SU-DHL-6 (cell line): ENCODE results near the gene CDH22.

ENCODE experiments used
- EZH2phosphoT487 ChIP-seq: fragments of 200-600 bp; sonication (generic), shearing (Covaris generic); conservative IDR thresholded peaks from 2 replicates; pipeline ENCODE4 v1.6.1; 2018; ENCODE audit warnings: mild to moderate bottlenecking, antibody characterized with exemption, low read length, moderate library complexity, mixed read lengths
- TF ChIP-seq, protein P1 (sequence below): fragments of 200-600 bp; sonication (generic); IDR thresholded peaks from one replicate; pipeline ENCODE4 v1.5.1; 2017; ENCODE audit warnings: antibody characterized with exemption, mild to moderate bottlenecking, low read length, moderate library complexity; ENCODE audit not compliant: insufficient read depth, poor library complexity, severe bottlenecking

DNA sequence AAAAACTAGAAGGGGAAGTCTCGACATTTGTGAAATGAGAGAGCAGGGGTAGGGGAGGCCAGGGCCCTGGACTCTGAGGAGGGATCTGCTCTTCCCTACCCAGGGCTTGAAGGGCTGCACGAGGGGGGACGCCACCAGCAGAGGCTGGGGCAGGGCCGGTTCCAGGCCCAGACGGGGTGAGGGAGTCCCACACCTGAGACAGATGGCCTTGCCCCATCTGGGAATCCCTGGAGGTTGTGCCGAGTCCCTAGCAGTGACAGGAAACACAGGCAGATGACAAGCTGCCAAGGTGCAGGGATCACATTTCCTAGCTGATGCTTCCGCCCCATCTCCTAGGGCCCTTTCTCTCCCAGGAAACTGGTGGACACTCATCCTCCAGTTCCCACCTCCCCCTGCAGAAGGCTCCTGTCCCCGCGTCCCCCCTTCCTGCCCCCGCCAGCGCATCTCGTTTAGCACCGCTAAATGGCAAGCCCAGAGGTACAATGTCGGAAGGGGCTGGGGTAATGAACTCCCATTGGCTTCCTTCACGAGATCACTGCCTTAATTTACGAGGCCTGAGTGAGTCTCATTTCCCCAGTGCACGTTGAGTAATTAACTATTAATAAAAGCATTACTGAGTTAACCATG is 35.2 kb upstream of the CDH22 start:
- TF ChIP-seq, protein P1, sequence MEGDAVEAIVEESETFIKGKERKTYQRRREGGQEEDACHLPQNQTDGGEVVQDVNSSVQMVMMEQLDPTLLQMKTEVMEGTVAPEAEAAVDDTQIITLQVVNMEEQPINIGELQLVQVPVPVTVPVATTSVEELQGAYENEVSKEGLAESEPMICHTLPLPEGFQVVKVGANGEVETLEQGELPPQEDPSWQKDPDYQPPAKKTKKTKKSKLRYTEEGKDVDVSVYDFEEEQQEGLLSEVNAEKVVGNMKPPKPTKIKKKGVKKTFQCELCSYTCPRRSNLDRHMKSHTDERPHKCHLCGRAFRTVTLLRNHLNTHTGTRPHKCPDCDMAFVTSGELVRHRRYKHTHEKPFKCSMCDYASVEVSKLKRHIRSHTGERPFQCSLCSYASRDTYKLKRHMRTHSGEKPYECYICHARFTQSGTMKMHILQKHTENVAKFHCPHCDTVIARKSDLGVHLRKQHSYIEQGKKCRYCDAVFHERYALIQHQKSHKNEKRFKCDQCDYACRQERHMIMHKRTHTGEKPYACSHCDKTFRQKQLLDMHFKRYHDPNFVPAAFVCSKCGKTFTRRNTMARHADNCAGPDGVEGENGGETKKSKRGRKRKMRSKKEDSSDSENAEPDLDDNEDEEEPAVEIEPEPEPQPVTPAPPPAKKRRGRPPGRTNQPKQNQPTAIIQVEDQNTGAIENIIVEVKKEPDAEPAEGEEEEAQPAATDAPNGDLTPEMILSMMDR: no peak
- no peak for TF ChIP-seq EZH2phosphoT487
